K562 (cell line): ENCODE data around the gene NLRC3. TPM values are rescaled to one million over a fixed set of nuclear protein-coding genes. Genes with fewer than 3 reads are reported as not detected.
A peak's percentile ranks its signal among the peaks of the same experiment; 100 is the strongest.

Experiments
- BDP1 ChIP-seq: IDR thresholded peaks from 3 replicates; pipeline ENCODE4 v1.6.1; 2011; ENCODE audit not compliant: insufficient read length, insufficient read depth
- GATA2 ChIP-seq: sonication (generic); formaldehyde crosslinking; IDR thresholded peaks from 2 replicates; pipeline ENCODE4 v1.4.0; 2020; ENCODE audit warnings: mild to moderate bottlenecking, missing genetic modification reagents
- HMG20A ChIP-seq: fragments of 450-650 bp; formaldehyde crosslinking; conservative IDR thresholded peaks from 2 replicates; pipeline ENCODE4 v1.4.0; 2020; ENCODE audit warnings: mild to moderate bottlenecking, mixed read lengths
- KAT7 ChIP-seq: sonication (generic); formaldehyde crosslinking; IDR thresholded peaks from 2 replicates; pipeline ENCODE4 v1.8.0; 2022; ENCODE audit warnings: missing genetic modification reagents, mild to moderate bottlenecking, borderline replicate concordance
- KDM1A ChIP-seq, 2 experiments: fragments of 450-650 bp; IDR thresholded peaks; 2 replicates each; pipeline ENCODE4 v1.6.1; 2016; ENCODE audit warnings: mild to moderate bottlenecking in 2 of 2
- MAZ ChIP-seq, 2 experiments: fragments of 450-650 bp in 1 of 2; sonication (generic) in 1 of 2; formaldehyde crosslinking; IDR thresholded peaks in 1 of 2; conservative IDR thresholded peaks in 1 of 2; 2 replicates each; pipeline versions ENCODE4 v1.4.0 to v1.5.0; 2020; ENCODE audit warnings: mild to moderate bottlenecking in 1 of 2, missing genetic modification reagents in 1 of 2
- NFIC ChIP-seq: fragments of 450-650 bp; IDR thresholded peaks from 2 replicates; pipeline ENCODE4 v1.6.1; 2017; ENCODE audit warnings: mild to moderate bottlenecking, inconsistent platforms
- NONO ChIP-seq, 2 experiments: fragments of 200-400 bp in 1 of 2; fragments of 450-650 bp in 1 of 2; formaldehyde crosslinking in 1 of 2; IDR thresholded peaks; 2 replicates each; pipeline ENCODE4 v1.6.1; 2017; ENCODE audit warnings: low read depth in 2 of 2, mild to moderate bottlenecking in 2 of 2, moderate library complexity in 2 of 2, low read length in 1 of 2
- SIN3B ChIP-seq: fragments of 450-650 bp; IDR thresholded peaks from 2 replicates; pipeline ENCODE4 v1.6.1; 2017; ENCODE audit warnings: low read depth, mild to moderate bottlenecking, moderate library complexity
- SMARCB1 ChIP-seq: IDR thresholded peaks from 2 replicates; pipeline ENCODE4 v1.6.1; 2011; ENCODE audit warnings: improper control_type of control experiment, low read depth; ENCODE audit not compliant: insufficient read length
- SNRNP70 ChIP-seq: fragments of 200-400 bp; formaldehyde crosslinking; optimal IDR thresholded peaks from 2 replicates; pipeline ENCODE3; 2017; ENCODE audit warnings: low read depth, low read length
- TAF15 ChIP-seq: fragments of 200-400 bp; formaldehyde crosslinking; IDR thresholded peaks from 2 replicates; pipeline ENCODE4 v1.6.1; 2017; ENCODE audit warnings: mild to moderate bottlenecking, low read depth, low read length, moderate library complexity
- ZNF197 ChIP-seq: fragments of 200-800 bp; sonication (Bioruptor generic); IDR thresholded peaks from 2 replicates; pipeline ENCODE4 v1.6.1; 2016; ENCODE audit warnings: low read depth, missing genetic modification characterization, missing compliant biosample characterization
- ZNF324 ChIP-seq: fragments of 250-450 bp; sonication (Bioruptor Pico); IDR thresholded peaks from 2 replicates; pipeline ENCODE4 v1.4.0; 2020; ENCODE audit warnings: mild to moderate bottlenecking
- ZNF507 ChIP-seq: conservative IDR thresholded peaks from 2 replicates; pipeline ENCODE4 v1.6.1; 2017; ENCODE audit warnings: missing genetic modification characterization, missing compliant biosample characterization
- ZNF586 ChIP-seq: fragments of 450-650 bp; formaldehyde crosslinking; conservative IDR thresholded peaks from 2 replicates; pipeline ENCODE4 v1.4.0; 2020; ENCODE audit warnings: mild to moderate bottlenecking, moderate library complexity
- ZNF830 ChIP-seq: fragments of 250-450 bp; sonication (Bioruptor Pico); IDR thresholded peaks from 2 replicates; pipeline ENCODE4 v1.5.0; 2021; ENCODE audit warnings: mild to moderate bottlenecking
- polyA plus RNA-seq, 8 experiments: library from polyadenylated mRNA; depleted of rRNA in 4 of 8; stranded (reverse) in 5 of 8; unstranded in 3 of 8; fragments of >200 nt; fragmentation: Nextera tagmentation in 2 of 8; fragmentation: Illumina TruSeq in 1 of 8; extraction: Ambion mirVana in 2 of 8; extraction: Trizol in 1 of 8; gene quantifications; 2 replicates each; pipeline versions ENCODE4 v1.2.1 to v1.2.3, GENCODE V29; 2011 to 2014; ENCODE audit warnings: inconsistent platforms in 1 of 8, missing spikeins in 1 of 8
- total RNA-seq, 7 experiments: library from RNA; depleted of rRNA in 6 of 7; stranded (reverse); fragments of >200 nt in 6 of 7; fragmentation: Illumina TruSeq in 2 of 7; extraction: Trizol in 2 of 7; gene quantifications; 2 replicates each; pipeline versions ENCODE4 v1.2.1 to v1.2.3, GENCODE V29; 2011 to 2021; ENCODE audit warnings: low replicate concordance in 1 of 7
- TF ChIP-seq, protein P1 (sequence below): fragments of 250-450 bp; sonication (Bioruptor Pico); IDR thresholded peaks from 2 replicates; pipeline ENCODE4 v1.8.0; 2022; ENCODE audit warnings: moderate library complexity, mild to moderate bottlenecking, inconsistent platforms
- TF ChIP-seq, protein P2 (sequence below), 2 experiments: fragments of 450-650 bp; IDR thresholded peaks; 2 replicates each; pipeline ENCODE4 v1.6.1; 2016; ENCODE audit warnings: mild to moderate bottlenecking in 2 of 2, borderline replicate concordance in 1 of 2, low read depth in 1 of 2, moderate library complexity in 1 of 2

NLRC3 gene
- total and polyA plus RNA-seq, 9 of the 15 experiments (the other 6 are each of a cell fraction or from before 2014, with no cell fraction given) = 0.03 to 0.13 (median 0.03) TPM; not detected in 4

DNA sequence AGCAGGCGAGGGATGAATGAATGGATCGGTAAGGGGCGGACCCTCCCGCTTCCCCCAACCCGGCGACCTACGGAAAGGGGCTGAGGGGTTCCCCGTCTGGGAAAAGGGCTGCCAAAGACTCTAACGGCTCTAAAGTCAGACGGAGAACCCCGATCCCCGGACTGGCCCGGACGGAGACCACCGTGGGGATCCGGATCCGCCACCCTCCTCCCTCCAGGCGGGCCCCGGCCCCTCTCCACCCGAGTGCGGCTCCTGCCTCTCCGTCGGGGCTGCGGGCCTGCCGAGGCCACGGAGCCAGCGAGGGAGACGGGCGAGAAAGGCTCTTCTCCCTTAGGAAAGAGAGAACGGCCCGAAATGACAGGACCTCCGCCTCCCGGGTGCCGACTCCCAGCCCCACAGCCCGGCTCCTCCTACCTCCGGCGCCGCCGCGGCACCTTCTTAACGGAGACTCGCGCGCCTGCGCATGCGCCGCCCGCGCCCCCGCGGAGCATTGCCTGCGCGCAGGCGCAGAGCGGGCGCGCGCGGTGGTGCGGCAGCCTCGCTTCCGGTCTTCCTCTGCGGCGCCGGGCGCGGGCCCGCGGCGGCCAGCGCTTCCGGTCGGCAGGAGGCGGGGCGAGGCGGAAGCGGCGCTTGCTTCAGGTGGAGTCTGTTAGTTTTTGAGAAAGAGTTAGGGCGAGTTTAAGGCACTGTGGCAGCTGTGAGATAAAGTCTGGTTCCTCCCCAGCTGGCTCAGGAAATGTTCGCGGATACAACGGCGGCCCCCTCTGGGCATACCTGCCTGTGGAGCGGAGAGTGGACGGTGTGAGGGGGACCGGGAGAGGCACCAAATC, 34.2 kb upstream of the NLRC3 start, which contains the start of gene SLX4 (continued):
- TF ChIP-seq, protein P1, sequence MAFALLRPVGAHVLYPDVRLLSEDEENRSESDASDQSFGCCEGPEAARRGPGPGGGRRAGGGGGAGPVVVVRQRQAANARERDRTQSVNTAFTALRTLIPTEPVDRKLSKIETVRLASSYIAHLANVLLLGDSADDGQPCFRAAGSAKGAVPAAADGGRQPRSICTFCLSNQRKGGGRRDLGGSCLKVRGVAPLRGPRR (CRISPR knock-in tag) = no peak; the same call in 1 of the 2 replicates
- TF ChIP-seq KDM1A (IDR thresholded peaks at IDR 0.05) (no peak; a peak in 1 of 4 replicates), ZNF507 (tag) (no peak), HMG20A (CRISPR knock-in tag) (no peak), NONO (IDR thresholded peaks at IDR 0.05; ENCODE audit: low read depth in 2 of 2, low read length in 1 of 2) (no peak; a peak in 1 of 4 replicates), NFIC (no peak), GATA2 (CRISPR knock-in tag) (no peak), TAF15 (no peak), SMARCB1 (no peak), MAZ (CRISPR knock-in tag; conservative IDR thresholded peaks at IDR 0.05 in 1 of 2, IDR thresholded peaks at IDR 0.05 in 1 of 2) (peak in 1 of 2 experiments; percentile 58; a peak in 2 of 4 replicates), SNRNP70 (no peak), ZNF586 (CRISPR knock-in tag) (no peak), SIN3B (peak; percentile 10; the same call in 1 of the 2 replicates), ZNF197 (CRISPR knock-in tag) (no peak), BDP1 (no peak), KAT7 (no peak), ZNF830 (CRISPR knock-in tag) (no peak), ZNF324 (CRISPR knock-in tag) (no peak)
- TF ChIP-seq, protein P2, sequence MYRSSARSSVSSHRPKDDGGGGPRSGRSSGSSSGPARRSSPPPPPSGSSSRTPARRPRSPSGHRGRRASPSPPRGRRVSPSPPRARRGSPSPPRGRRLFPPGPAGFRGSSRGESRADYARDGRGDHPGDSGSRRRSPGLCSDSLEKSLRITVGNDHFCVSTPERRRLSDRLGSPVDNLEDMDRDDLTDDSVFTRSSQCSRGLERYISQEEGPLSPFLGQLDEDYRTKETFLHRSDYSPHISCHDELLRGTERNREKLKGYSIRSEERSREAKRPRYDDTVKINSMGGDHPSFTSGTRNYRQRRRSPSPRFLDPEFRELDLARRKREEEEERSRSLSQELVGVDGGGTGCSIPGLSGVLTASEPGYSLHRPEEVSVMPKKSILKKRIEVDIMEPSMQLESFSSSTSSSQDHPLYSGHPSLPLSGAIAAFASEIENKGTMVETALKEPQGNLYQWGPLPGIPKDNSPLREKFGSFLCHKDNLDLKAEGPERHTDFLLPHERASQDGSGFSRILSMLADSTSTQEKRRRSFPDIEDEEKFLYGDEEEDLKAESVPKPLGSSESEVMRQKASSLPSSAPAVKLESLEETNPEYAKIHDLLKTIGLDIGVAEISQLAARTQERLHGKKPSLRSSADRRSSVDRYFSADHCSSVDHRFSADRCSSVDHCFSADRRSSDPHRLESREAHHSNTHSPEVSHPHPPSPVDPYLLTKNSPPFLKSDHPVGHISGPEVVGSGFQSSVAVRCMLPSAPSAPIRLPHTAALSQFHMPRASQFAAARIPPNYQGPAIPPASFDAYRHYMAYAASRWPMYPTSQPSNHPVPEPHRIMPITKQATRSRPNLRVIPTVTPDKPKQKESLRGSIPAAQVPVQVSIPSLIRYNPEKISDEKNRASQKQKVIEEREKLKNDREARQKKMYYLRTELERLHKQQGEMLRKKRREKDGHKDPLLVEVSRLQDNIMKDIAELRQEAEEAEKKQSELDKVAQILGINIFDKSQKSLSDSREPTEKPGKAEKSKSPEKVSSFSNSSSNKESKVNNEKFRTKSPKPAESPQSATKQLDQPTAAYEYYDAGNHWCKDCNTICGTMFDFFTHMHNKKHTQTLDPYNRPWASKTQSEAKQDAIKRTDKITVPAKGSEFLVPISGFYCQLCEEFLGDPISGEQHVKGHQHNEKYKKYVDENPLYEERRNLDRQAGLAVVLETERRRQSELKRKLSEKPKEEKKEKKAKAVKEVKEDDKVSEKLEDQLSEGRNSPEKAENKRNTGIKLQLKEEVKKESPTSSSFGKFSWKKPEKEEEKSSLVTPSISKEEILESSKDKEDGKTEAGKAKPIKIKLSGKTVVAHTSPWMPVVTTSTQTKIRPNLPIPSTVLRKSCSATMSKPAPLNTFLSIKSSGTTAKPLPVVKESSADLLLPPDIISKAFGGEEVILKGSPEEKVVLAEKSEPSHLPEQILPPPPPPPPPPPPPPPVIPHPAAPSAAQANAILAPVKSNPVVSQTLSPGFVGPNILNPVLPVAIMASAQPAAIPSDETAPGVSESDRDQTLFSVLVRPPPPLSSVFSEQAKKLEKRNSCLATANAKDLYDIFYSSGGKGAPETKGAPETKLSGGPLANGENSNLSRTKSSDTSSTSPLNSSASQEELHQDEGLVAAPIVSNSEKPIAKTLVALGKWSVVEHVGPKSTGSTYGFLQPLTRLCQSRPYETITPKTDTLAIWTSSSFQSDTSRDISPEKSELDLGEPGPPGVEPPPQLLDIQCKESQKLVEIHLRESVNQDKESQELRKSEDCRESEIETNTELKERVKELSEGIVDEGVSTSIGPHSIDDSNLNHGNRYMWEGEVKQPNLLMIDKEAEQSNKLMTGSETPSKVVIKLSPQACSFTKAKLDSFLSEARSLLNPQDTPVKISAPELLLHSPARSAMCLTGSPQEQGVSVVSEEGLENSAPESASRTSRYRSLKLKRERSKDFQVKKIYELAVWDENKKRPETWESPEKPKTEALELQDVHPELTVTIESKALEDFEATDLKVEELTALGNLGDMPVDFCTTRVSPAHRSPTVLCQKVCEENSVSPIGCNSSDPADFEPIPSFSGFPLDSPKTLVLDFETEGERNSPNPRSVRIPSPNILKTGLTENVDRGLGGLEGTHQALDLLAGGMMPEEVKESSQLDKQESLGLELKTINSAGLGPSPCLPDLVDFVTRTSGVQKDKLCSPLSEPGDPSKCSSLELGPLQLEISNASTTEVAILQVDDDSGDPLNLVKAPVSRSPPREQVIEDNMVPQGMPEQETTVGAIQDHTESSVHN (IDR thresholded peaks at IDR 0.05; ENCODE audit: borderline replicate concordance in 1 of 2, low read depth in 1 of 2) = no peak
